NCI-H2227 (cell line): ENCODE measurements around the gene TTLL5.
"Not testable (repeated sequence)": the region's sequence is repeated elsewhere in the genome, so short reads cannot be mapped to it uniquely, and the experiment has no call there.

ENCODE experiments used
- DNase-seq: peaks from one replicate; lab custom pipeline; 2025; ENCODE audit not compliant: unreplicated experiment; lab: John Stamatoyannopoulos, UW

TTLL5 gene

DNA sequence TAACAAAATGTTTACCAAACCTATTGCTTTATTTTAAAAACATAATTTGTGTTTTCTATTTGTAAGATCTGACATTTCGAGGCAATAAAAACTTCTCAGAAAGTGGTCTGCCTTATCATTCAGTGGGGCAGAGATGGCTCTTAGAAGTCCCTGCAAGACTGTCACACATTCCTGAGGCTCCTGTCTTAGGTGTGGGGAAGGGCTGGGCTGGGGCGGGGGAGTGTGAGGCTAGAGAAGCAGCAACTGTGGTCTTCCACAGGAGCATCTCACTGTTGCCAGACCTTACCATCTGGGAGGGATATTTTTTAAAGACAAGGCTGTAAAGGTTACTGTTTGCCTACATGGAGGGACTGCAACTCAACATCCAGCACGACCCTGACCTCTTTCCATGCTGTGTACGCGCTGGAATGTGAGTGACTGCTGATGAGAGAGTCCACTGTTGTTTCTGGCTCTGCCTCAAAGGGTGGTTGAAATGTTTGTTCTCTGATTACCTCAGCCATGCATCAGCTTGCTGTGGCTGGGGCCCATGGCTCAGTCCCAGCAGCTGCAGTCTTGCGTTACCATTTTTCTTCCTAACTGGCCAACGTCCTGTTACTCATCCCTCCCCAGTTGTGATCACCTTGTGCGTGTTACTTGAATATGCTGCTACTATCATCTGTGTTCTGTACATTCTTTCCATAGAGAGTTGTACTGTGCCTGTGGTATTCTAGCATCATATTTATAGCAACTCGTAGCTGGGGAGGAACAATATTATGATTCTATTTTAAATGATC is 12.8 kb upstream of the TTLL5 start:
- no peak for DNase-seq

DNA sequence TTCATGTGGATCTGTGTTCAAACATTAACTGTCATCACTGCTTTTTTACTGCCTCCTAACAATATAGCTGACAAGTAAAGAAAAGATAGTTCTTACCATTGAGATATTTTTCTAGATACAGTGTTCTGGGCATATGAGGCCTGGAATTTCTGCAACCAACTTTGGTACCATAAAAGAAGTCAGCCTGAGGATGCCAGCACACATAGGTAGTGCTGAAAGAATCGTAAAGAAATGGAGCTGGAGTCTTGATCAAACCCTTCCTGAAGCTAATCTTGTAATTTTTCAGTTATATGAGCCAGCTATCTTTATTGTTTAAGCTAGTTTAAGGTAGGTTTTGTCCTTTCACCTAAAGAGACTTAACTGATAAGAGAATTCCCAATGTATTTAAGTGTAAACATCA is 11.7 kb upstream of the TTLL5 start:
- no peak for DNase-seq

DNA sequence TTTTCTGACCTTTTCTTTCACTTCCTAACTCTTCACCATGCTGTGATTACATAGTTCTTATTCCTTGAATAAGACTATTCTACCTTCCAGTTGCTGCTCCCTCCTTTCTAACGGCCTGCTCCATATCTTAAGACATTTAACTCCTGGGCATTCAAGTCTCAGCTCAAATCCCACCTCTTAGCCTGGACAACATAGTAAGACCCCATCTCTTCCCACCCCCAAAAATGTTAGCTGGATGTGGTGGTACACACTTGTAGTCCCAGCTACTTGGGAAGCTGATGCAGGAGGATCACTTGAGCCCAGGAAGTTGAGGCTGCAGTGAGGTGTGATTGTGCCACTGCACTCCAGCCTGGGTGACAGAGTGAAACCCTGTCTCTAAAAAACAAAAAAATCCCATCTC is 11.3 kb upstream of the TTLL5 start:
- no peak for DNase-seq

DNA sequence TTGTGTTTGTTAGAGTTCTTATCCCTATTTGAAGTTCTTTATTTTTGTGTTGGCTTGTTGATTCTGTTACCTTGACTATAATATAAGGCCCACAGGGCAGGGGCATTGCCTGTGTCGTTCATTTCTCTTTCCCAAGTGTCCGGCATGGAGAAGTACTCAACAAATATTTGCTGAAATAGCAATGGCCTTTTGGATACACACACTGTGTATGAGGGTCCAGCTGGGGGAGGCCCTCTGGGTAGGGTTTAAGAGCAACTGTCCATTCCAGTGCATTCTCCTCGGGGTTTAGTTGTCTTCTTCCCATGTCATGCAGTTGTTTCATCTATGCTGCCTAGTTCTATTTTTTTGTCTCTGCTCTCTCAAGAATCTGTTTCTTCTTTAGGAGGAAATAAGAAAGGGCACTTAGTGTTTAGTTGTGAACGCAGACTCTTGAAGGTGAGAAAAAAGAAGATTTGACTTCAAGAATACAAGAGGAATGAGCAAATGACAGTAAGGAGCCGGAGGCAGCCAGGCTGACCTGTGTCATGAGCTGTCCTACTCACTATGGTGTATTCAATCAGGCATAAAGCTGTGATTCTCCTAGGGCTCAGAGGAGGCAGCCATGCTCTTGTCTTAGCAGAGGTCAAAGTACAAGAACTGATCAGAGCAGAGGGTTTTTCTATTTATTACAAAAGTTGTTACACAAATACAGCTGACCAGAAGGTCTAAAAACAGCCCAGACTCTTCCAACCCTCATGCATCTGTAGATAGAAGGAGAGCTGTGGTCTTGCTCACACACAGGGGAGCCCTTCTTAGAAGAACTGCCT is 10.6 kb upstream of the TTLL5 start:
- no peak for DNase-seq

DNA sequence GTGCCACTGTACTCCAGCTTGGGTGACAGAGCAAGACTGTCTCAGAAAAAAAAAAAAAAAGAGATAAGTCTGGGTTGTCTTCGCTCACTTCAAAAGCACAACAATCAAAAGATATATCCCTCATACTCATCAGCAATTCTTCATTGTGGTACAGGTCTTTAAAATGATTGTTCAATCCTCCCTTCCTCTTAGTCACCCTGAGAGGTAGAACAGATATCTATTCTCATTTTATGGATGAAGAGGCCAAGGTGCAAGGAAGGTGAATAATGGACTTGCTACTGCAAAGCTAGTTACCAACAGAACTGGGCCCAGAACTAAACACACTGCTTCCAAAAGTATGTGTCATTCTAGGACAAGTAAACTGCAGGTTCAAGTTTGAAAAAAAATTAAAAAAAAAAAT is 7.5 kb upstream of the TTLL5 start:
- no peak for DNase-seq

DNA sequence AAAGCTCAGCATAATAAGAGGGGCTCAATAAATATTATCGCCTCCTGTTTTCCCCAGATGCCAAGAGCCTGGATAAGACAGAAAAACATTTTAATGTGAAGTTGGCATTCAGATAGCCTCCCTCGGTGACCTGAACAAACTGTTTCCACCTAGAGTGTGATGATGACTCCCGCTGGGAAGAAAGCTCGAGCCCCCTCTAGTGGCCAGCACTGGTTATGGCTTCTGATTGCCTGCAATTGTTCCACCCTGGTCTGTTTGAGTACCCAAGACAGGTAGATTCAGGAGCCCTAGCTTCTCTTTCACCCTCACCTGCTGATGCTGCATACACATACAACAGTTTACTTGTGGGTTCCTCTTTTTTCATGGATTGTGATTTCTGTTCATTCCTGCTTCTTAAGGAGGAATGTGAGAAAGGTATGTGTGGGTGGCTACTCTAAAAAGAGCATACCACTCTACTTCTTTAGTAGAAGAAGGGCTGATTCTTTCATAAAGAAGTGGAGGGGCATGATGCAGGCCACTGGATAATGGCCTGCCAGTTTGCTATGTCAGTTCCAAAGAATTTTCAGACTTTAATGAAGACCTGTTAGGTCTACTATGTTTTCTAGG is 6.8 kb upstream of the TTLL5 start:
- peak; percentile 75 for DNase-seq

DNA sequence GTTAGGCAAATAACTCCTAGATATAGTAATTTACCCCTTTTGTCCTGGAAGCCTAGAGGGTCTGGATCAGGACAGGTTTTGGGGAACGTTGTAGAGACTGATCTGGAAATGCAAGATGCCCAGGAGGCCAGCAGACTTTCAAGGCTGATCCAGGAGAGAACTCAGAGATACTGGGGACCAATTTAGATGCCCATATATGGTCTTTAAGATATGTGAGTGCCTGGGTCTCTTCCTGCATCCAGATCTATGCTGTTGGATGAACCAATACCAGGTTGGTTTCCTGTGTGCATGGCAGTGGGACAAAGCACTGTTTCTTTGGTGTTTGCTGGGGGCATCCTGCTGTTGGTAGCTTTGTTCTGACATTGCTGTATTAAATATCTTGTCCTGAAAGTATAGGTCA is 5.8 kb upstream of the TTLL5 start:
- no peak for DNase-seq

DNA sequence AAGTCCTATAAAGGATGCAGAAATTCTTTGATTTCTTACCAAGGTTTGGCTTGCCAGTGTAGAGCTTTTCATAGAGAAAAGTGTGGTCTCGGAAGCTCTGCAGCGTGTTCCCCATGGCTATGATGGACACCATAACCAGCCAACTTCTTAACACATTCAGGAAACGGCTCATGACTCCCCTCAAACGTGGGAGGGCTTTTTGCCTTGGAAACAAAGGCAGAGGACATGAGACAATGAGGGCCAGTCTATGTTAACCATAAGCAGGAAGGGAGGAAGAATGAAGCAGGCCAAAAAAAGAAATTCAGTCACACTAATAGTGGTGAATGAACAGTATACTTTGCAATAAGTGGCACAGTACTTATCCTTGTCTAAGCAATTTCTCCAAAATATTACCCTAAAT is 3.7 kb upstream of the TTLL5 start:
- no peak for DNase-seq

DNA sequence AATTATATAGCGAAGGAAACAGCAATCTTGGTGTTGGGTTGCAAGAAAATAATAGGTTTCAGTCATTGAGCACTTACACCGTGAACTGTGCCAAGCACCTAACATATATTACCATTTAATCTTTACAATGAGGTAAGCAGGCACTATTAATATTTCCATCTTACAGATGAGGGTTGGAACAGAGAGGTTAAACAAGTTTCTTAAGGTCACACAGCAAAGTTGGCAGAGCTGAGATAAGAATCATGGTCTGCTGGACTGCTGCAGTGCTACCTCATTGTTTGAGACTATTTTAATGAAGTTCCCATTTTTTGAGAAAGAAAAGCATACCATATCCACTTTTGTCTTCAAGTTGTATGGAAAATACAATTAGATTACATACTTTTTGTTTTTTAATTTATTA is 2.1 kb upstream of the TTLL5 start:
- DNase-seq, result no peak

DNA sequence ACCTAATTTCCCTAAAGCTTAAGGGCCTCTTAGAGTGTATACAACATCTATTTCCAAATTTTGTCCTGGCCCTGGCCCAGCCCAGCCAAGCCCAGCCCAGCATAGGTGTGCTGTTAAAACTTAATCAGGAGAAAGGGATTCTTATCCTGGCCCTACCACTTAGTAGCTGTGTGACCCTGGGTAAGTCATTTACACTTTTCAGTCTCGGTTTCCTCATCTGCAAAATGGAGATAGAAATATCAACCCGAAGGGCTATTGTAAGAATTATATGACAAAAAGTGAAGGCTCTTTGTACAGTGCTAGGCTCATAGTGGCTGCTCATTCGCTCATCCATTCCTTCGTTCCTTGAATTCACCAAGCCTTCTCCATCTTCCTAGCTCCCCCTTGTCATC is 812 bp upstream of the TTLL5 start:
- no peak for DNase-seq

DNA sequence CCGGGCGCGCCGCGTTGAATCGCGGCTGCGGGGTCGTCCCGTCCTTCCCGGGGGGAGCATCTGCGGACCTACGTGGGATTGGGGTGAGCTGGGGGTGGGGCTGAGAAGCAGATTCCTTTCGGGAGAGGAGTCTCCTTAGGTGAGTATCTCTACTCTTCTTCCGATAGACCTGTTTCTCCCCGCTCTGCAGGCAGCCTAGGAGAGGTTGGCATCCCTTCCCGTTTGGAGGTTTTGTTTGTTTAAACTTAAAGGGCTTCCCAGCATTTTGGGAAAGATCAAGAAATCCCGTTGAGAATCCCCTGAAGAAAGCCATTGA is 411 bp downstream of the TTLL5 start:
- DNase-seq, result no peak

DNA sequence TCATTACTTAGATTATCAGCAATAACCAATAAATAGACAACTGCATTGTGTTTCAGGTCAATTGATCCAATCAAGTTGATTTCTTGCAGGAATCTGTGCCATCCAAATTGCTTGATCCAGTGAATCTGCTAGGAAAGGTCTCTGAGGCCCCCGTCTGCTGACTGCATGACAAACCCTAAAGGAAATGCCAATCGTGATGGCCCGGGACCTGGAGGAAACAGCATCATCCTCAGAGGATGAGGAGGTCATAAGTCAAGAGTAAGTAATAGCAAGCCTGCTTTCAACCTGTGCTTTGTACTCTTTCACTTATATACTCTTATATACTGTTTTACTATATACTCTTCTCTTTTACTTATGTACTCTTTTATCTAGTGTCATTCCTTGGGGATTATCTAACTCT is 1.9 kb downstream of the TTLL5 start:
- no peak for DNase-seq

DNA sequence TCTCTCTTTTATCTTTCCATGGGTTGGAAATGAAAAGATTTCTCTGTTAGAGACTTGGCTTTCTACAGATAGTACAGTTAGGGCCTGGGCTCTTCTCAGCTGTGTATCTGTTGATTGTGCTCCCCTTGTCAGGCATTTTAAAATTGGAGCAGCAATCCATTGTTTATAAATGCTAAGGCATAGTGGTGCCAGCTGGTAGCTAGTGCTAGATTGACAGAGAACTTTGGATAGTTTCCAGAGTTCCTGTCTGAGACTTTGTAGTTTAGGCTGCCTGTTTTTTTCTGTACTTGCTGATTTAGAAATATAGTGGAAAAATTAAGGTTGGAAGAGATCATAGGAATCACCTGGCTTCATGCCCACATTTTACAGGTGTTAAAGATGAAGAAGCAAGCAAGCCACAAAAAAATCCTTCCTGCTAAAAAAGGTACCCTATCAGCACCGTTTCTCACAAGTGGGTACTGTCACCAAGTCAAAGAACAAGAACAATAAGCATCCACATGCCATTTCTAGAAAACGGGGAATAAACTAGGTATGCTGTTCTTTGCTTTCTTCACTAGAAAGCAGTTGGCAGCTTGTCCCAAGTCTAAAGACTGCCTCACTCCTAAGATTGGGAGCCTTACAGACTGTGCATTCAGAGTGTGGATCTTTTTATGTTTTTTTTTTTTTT is 6.2 kb downstream of the TTLL5 start:
- no peak for DNase-seq

DNA sequence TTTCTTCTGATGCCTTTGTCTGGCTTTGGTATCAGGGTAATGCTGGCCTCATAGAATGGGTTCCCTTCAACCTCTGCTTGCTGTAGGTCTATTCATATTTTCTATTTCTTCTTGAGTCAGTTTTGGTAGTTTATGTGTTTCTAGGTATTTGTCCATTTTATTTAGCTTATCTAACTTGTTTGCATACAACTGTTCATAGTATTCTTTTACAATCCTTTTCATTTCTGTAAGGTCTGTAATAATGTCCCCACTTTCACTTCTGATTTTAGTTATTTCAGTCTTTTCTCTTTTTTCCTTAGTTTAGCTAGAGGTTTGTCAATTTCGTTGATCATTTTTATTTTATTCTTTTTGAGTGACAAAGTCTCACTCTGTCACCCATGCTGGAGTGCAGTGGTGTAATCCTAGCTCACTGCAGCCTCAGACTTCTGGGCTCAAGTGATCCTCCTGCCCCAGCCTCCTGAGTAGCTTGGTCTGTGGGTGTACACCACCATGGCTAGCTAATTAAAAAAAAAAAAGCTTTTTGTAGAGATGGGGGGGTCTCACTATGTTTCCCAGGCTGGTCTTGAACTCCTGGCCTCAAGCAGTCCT is 11.7 kb downstream of the TTLL5 start:
- DNase-seq, result no peak

DNA sequence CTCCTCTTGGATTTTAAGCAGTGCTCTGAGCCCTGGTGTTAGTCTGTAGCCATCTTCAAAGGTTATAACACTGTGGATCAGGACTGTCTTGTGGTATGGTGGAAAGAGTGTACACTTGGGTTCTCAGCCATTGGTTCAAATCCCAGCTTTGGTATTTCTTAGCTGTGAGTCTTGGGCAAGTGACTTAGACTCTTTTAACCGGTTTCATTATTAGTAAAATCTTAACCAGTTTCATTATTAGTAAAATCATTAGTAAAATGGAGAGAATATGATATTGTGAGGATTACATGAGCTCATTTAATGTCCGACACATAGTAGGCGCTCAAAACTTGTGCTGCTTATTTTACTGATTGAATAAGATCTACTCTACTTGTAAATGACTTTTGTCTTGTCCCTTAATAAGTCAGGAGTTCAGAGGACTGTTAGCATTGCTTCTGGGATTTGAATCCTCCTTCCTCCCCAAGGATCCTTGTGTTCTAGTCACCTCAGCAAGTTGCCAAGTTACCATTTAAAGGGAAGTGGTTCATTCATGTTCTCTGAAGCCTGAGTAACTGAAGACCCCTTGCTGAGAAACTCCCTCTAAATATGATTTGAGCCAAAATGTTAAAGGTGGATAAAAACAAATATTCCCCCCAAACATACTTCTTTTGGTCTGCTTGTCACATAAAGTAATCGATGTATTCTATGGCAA is 12.4 kb downstream of the TTLL5 start:
- DNase-seq, result no peak

DNA sequence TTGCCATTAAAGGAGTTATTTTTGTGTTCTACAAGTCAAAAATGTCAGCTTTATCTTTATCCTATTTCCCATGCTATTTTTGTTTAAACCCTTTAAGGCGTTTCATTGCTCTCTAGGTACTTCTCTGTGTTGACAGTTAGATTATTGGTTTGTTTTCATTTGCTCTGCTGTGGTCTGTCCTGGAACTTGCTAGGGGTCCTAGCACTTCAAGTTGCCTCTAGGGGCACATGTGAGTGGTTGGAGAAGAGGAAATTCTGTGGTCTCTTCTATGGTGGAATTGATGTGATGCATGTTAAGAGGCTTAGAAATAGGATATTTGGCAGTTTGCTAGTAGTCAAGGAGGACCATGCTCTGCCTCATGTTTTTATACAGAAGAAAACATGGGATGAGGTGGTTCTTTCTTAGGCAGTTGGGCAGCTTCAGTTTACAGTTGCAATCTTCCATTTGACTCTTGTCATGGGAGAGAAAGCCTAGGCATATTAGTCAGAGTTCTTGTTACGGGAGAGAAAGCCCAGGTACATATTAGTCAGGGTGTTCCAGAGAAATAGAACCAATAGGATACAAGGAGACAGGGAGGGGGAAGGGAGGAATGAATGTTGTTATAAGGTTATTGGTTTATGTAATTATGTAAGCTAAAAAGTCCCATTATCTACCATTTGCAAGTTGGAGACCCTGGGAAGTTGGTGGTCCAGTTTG is 14.4 kb downstream of the TTLL5 start:
- DNase-seq, result no peak

DNA sequence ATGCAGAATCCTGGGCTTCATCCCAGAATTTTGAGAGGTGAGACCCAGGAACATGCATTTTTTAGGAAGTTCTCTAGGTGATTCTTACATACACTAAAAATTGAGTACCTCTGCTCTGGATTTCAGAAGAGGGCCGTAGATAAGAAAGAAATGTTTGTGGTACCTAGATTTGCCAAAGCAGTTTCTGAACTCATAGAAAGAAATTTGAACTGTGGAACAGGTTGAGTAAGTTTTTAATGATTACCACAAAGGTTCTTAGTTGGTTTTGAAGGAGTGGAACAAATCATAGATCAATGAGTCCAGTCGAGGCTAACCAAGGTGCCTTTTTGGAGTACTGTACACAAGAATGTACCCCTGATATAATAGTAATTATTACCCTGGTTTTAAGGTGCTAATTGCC is 24.9 kb downstream of the TTLL5 start:
- DNase-seq, result no peak

DNA sequence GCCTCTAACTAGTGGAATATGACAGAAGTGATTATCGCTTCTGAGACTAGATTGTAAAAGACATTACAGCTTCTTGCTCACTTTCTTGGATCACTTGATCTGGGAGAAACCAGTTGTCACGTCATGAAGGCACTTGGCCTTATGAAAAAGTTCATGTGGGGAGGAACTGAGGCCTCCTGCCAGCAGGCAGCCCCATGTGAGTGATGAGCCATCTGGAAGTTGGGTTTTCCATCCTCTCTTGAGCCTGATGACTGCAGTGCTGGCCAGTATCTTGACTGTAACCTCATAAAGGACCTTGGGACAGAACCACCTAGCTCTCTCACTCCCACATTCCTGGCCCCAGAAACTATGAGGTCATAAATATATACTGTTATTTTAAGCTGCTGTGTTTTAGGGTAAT is 28.0 kb downstream of the TTLL5 start:
- no peak for DNase-seq

DNA sequence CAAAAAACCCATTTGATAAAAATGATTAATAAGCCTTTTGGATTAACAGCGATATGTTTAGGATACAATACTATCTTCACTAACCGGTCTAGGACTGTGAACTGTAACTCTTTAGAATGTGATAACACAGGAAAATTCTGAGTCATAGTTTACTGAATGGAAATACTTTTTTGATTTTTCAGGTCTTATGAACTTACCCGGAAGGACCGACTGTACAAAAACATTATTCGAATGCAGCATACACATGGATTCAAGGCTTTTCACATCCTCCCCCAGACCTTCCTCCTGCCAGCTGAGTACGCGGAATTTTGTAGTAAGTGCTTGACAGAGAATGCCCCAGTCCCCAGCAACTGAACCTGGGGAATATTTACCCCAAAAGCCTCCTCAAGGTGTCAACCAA is 29.0 kb downstream of the TTLL5 start:
- no peak for DNase-seq

DNA sequence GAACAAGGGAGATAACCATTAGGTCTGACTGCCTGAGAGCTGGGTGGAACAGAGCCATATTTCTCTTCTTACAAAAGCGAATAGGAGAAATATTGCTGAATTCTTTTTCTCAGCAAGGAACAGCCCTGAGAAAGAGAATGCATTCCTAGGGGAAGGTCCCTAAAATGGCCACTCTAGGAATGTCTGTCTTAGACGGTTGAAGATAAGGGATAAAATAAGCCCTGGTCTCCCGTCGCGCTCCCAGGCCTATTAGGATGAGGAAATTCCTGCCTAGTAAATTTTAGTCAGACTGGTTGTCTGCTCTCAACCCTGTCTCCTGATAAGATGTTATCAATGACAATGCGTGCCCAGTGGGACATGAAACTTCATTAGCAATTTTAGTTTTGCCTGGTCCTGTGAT is 34.0 kb downstream of the TTLL5 start:
- DNase-seq, result not testable (repeated sequence)
